Measurements from ENCODE around the gene SIL1. TPM values are rescaled to one million over a fixed set of nuclear protein-coding genes. Genes with fewer than 3 reads are reported as not detected.

The SIL1 gene
- total and polyA plus RNA-seq, 2 of the 4 experiments (the other 2 are of a cell fraction), result 56.1 to 66.0 TPM

GRCh38 chr5:139204196-139204595 is 6.0 kb upstream of the SIL1 start:
- Histone ChIP-seq H4K5ac (ENCODE audit: low read depth, low read length) (no peak overlapping the region), H2BK15ac (ENCODE audit: low read depth, low read length) (no peak overlapping the region), H3K14ac (replicated peaks; ENCODE audit: low read depth, low read length) (no peak overlapping the region), H4K91ac (ENCODE audit: insufficient read depth, low read depth, low read length) (no peak overlapping the region), H2AK5ac (ENCODE audit: low read depth, low read length) (no peak overlapping the region), H3K9ac (ENCODE audit: low read depth, low read length) (no peak overlapping the region), H2BK5ac (ENCODE audit: low read depth, low read length, poor library complexity, severe bottlenecking) (no peak overlapping the region), H2AFZ (replicated peaks; ENCODE audit: low read length, poor library complexity) (no peak overlapping the region), H3K9me1 (ENCODE audit: insufficient read depth, low read length) (no peaks in the 10 kb centered on the region), H3K9me3 (ENCODE audit: control insufficient read depth, insufficient read depth, low read length) (no peaks in the 10 kb centered on the region), H3K27ac (ENCODE audit: insufficient read depth, low read length) (no peak overlapping the region), H4K8ac (ENCODE audit: low read depth in 2 of 2, low read length in 2 of 2) (no peak overlapping the region), H3K4me3 (ENCODE audit: insufficient read depth, low read depth, low read length) (no peak overlapping the region), H2AK9ac (replicated peaks; ENCODE audit: low read depth, low read length, poor library complexity) (no peak overlapping the region), H3K79me1 (ENCODE audit: low read depth in 1 of 2, low read length in 2 of 2) (no peaks in the 10 kb centered on the region), H3K4me2 (ENCODE audit: low read depth, low read length) (no peak overlapping the region), H3K36me3 (ENCODE audit: control insufficient read depth, insufficient read depth, low read length) (no peaks in the 10 kb centered on the region), H2BK120ac (ENCODE audit: low read depth, low read length) (no peak overlapping the region), H3K4me1 (ENCODE audit: control insufficient read depth, insufficient read depth, low read length) (no peaks in the 10 kb centered on the region), H2BK20ac (ENCODE audit: low read depth, low read length) (no peak overlapping the region), H3K18ac (ENCODE audit: low read depth, low read length) (no peak overlapping the region), H4K20me1 (ENCODE audit: insufficient read depth, low read length) (no peaks in the 10 kb centered on the region), H3K27me3 (ENCODE audit: control insufficient read depth, insufficient read depth, low read length) (peaks cover 11% of the 10 kb centered on the region), H3K4ac (ENCODE audit: low read depth, low read length) (no peak overlapping the region), H3K23ac (ENCODE audit: low read depth, low read length) (no peak overlapping the region), H3K56ac (ENCODE audit: extremely low read depth, insufficient read depth, low read length) (no peak overlapping the region)
- dilution Hi-C loops (cut with HindIII; ENCODE audit: low sequenced_read_pairs, unreplicated experiment) (no loop called here), intact Hi-C loops (cut with micrococcal nuclease) (no loop called here), in situ Hi-C loops (cut with MboI; ENCODE audit: low sequenced_read_pairs) (no loop called here)
- DNase-seq (no peak), ATAC-seq (ENCODE audit: low read depth) (no peak)
- BruUV-seq (replicated peaks), result no TSS peak
- ChIA-PET POLR2A (ENCODE audit: unreplicated experiment) (no interaction called here), CTCF (no interaction called here)
- no CpG with 5 or more reads among the region's 2 CpGs for WGBS, 2 experiments (ENCODE audit: extremely low coverage in 2 of 2, insufficient read length in 1 of 2)
- TF ChIP-seq ELK1 (IDR thresholded peaks at IDR 0.05; ENCODE audit: borderline replicate concordance, low read depth, low read length), result no peak
- no peak for TF ChIP-seq POLR2A (IDR thresholded peaks at IDR 0.05; ENCODE audit: low read depth, low read length)
- TF ChIP-seq CEBPB (IDR thresholded peaks at IDR 0.05; ENCODE audit: low read depth, low read length), result no peak
- TF ChIP-seq CTCF (conservative IDR thresholded peaks at IDR 0.05; ENCODE audit: low read depth, low read length), result no peak
- no peak for TF ChIP-seq MXI1 (IDR thresholded peaks at IDR 0.05; ENCODE audit: borderline replicate concordance, low read depth, low read length)
- no peak for TF ChIP-seq RAD21 (IDR thresholded peaks at IDR 0.05; ENCODE audit: low read length)
- TF ChIP-seq RFX5 (IDR thresholded peaks at IDR 0.05; ENCODE audit: low read depth, low read length), result no peak
- no peak for TF ChIP-seq RCOR1 (IDR thresholded peaks at IDR 0.05; ENCODE audit: insufficient replicate concordance, low read length)
- TF ChIP-seq CHD1 (IDR thresholded peaks at IDR 0.05; ENCODE audit: low read depth, low read length), result no peak
- TF ChIP-seq BHLHE40 (IDR thresholded peaks at IDR 0.05; ENCODE audit: low read depth, low read length), result no peak
- TF ChIP-seq SMC3 (IDR thresholded peaks at IDR 0.05; ENCODE audit: low read depth, low read length), result no peak
- TF ChIP-seq MAFK (IDR thresholded peaks at IDR 0.05; ENCODE audit: low read depth, low read length), result no peak
- no peak for TF ChIP-seq FOS (IDR thresholded peaks at IDR 0.05; ENCODE audit: low read depth, low read length)
- no peak for TF ChIP-seq NFE2L2 (IDR thresholded peaks at IDR 0.05; ENCODE audit: low read depth, low read length)
- no peak for TF ChIP-seq USF2 (IDR thresholded peaks at IDR 0.05; ENCODE audit: low read depth, low read length)
- no peak for TF ChIP-seq MAZ (IDR thresholded peaks at IDR 0.05; ENCODE audit: borderline replicate concordance, low read depth, low read length)
